Measurements from ENCODE around the gene AMPD1.

AMPD1 gene

GRCh38 chr1:114641377-114641776 lies 54.0 kb downstream of the AMPD1 start:
- no peak for DNase-seq (ENCODE audit: low read depth in 2 of 2)

DNA sequence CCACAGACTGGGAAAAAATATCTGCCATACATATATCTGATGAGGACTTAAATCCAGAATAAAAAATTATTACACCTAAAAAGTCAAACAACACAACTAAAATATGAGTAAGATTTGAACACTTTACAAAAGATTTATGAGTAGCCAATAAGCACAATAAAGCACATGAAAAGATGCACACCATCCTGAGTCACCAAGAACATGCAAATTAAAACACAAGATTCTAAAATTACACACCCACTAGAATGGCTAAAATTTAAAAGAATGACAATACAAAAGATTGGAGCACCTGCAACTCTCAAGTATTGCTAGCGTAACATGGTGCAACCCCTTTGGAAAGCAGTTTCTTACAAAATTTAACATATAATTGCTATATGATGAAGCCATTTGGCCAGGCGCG lies 56.4 kb downstream of the AMPD1 start:
- no peak for DNase-seq (ENCODE audit: low read depth in 2 of 2)

DNA sequence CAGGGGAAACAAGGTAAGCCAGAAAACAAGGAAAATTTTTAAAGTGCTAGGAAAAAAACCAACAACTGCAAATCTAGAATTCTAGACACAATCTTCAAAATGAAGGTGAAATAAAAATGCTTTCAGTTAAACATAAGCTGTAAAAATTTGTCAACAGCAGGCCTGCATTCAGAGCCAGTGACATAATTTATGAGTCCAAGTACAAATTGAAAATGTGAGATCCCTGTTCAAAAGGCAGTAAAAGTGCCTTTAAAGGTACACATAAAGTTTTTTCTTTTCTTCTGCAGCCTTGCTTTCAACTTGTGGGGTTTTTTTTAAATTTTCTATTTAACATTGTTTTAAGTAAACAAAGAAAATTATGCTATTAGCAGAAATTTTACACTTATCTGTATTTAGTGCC lies 62.9 kb downstream of the AMPD1 start:
- DNase-seq (ENCODE audit: low read depth in 2 of 2): no peak

DNA sequence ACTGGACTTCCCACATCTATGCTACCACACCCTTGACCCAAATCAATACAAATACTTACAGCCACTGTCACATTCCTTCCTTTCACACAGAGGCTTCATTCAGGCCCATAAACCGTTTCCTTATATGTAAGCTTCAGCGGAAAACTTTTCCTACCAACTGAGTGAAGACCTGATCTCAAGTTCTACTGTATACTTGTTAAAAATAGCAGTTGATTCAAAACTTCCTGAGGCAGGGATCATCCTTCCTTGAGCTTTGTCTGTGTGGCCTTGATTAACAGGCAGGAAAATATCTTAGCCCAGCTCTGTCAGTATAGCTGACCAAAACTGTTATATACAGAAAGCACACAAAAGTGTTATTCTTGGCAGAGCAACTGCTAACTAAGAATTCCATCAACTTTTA lies 68.2 kb downstream of the AMPD1 start:
- no peak for DNase-seq (ENCODE audit: low read depth in 2 of 2)

GRCh38 chr1:114623364-114623763 lies 72.0 kb downstream of the AMPD1 start:
- no peak for DNase-seq (ENCODE audit: low read depth in 2 of 2)

Measured in stimulated activated CD8-positive, alpha-beta memory T cell treated with anti-CD3 and anti-CD28 coated beads, Interleukin-7, amount 100 ng/mL, for 4 hours (primary cell).